GM12878 (cell line): Measurements from ENCODE around the gene BBX.

Experiments
- CBFB ChIP-seq: IDR thresholded peaks from 2 replicates; pipeline ENCODE4 v1.6.1; 2016; ENCODE audit warnings: antibody characterized with exemption, low read depth
- CREM ChIP-seq: IDR thresholded peaks from 2 replicates; pipeline ENCODE4 v1.6.1; 2014; ENCODE audit warnings: antibody characterized with exemption, low read depth
- CTCF ChIP-seq, 3 experiments: IDR thresholded peaks in 2 of 3; conservative IDR thresholded peaks in 1 of 3; 2 replicates each; pipeline ENCODE4 v1.5.1; 2011; ENCODE audit warnings: low read depth in 3 of 3, low read length in 3 of 3, mild to moderate bottlenecking in 3 of 3, control low read depth in 2 of 3, moderate library complexity in 2 of 3, inconsistent platforms in 1 of 3, mixed read lengths in 1 of 3; ENCODE audit not compliant: control insufficient read depth in 2 of 3, insufficient read depth in 1 of 3; ENCODE audit errors: extremely low read depth in 1 of 3
- CUX1 ChIP-seq: IDR thresholded peaks from 2 replicates; pipeline ENCODE4 v1.6.1; 2012; ENCODE audit warnings: improper control_type of control experiment, low read depth, low read length; ENCODE audit not compliant: insufficient replicate concordance
- EGR1 ChIP-seq, 2 experiments: IDR thresholded peaks; 1 replicate in 1 of 2; 2 replicates in 1 of 2; pipeline ENCODE4 v1.6.1; 2011 to 2012; ENCODE audit warnings: low read depth in 2 of 2, low read length in 2 of 2, borderline replicate concordance in 1 of 2, mild to moderate bottlenecking in 1 of 2, moderate library complexity in 1 of 2
- EP300 ChIP-seq, 2 experiments: fragments of 150-350 bp in 1 of 2; IDR thresholded peaks; 2 replicates each; pipeline ENCODE4 v1.6.1; 2011 to 2012; ENCODE audit warnings: low read depth in 2 of 2, low read length in 2 of 2, borderline replicate concordance in 1 of 2, improper control_type of control experiment in 1 of 2, inconsistent platforms in 1 of 2; ENCODE audit not compliant: control insufficient read depth in 1 of 2
- ETV6 ChIP-seq, 2 experiments: fragments of 450-650 bp in 1 of 2; IDR thresholded peaks in 1 of 2; conservative IDR thresholded peaks in 1 of 2; 2 replicates each; pipeline ENCODE4 v1.6.1; 2014; ENCODE audit warnings: antibody characterized with exemption in 1 of 2, borderline replicate concordance in 1 of 2, low read depth in 1 of 2, mild to moderate bottlenecking in 1 of 2, moderate library complexity in 1 of 2
- JUNB ChIP-seq: IDR thresholded peaks from 2 replicates; pipeline ENCODE4 v1.6.1; 2016; ENCODE audit warnings: antibody characterized with exemption, mild to moderate bottlenecking
- KDM1A ChIP-seq: fragments of 200-600 bp; sonication (generic); IDR thresholded peaks from 2 replicates; pipeline ENCODE4 v1.6.1; 2016; ENCODE audit warnings: borderline replicate concordance
- POLR2A ChIP-seq: IDR thresholded peaks from 2 replicates; pipeline ENCODE4 v1.6.1; 2011; ENCODE audit warnings: low read depth, mild to moderate bottlenecking, low read length
- ZSCAN29 ChIP-seq: fragments of 450-650 bp; IDR thresholded peaks from 2 replicates; pipeline ENCODE4 v1.6.1; 2017; ENCODE audit warnings: mild to moderate bottlenecking, moderate library complexity
- ZZZ3 ChIP-seq: IDR thresholded peaks from 2 replicates; pipeline ENCODE4 v1.6.1; 2011; ENCODE audit warnings: low read depth; ENCODE audit not compliant: control insufficient read depth, insufficient read length

- TF ChIP-seq CTCF (IDR thresholded peaks at IDR 0.05 in 2 of 3, conservative IDR thresholded peaks at IDR 0.05 in 1 of 3; ENCODE audit: control insufficient read depth in 2 of 3, extremely low read depth in 1 of 3, insufficient read depth in 1 of 3, low read depth in 3 of 3, low read length in 3 of 3) (no peak), KDM1A (no peak), CREM (no peak), EGR1 (IDR thresholded peaks at IDR 0.05; ENCODE audit: borderline replicate concordance in 1 of 2, low read depth in 2 of 2, low read length in 2 of 2) (no peak), ZZZ3 (no peak), POLR2A (no peak), CBFB (no peak), EP300 (IDR thresholded peaks at IDR 0.05; ENCODE audit: borderline replicate concordance in 1 of 2, control insufficient read depth in 1 of 2, low read depth in 2 of 2, low read length in 2 of 2) (no peak), ETV6 (conservative IDR thresholded peaks at IDR 0.05 in 1 of 2, IDR thresholded peaks at IDR 0.05 in 1 of 2; ENCODE audit: borderline replicate concordance in 1 of 2, low read depth in 1 of 2) (no peak), CUX1 (no peak), ZSCAN29 (no peak), JUNB (no peak)
Measured at GRCh38 chr3:107665351-107665750, 142.6 kb downstream of the BBX start.
